SK-N-SH (cell line): ENCODE data around the gene TUBA1A. TPM values are rescaled to one million over a fixed set of nuclear protein-coding genes. Genes with fewer than 3 reads are reported as not detected.

Source experiments
- CTCF ChIA-PET: fragments of 300-600, 350-600 bp; formaldehyde crosslinking; extraction: SDS; loops from one replicate; lab custom pipeline; 2021; lab: Yijun Ruan, JAX
- POLR2A ChIA-PET: fragments of 350-600 bp; sonication (Branson Sonifier 250); formaldehyde crosslinking; extraction: SDS; loops from one replicate; lab custom pipeline; 2020; ENCODE audit warnings: antibody characterized with exemption, inconsistent platforms; lab: Yijun Ruan, JAX
- DNase-seq: peaks from one replicate; pipeline ENCODE4 v3.0.0; 2012
- H2AFZ ChIP-seq: fragments of 200-600 bp; sonication (generic); 2 replicates; pipeline ENCODE4 v1.8.1; 2016; ENCODE audit warnings: antibody characterized with exemption, mild to moderate bottlenecking, low read depth
- H3F3A ChIP-seq: fragments of 200-600 bp; sonication (generic); replicated peaks from 2 replicates; pipeline ENCODE3; 2016; ENCODE audit warnings: antibody characterized with exemption, mild to moderate bottlenecking; ENCODE audit not compliant: insufficient read depth
- H3K27ac ChIP-seq, 2 experiments: fragments of 200-500 bp in 1 of 2; fragments of 200-600 bp in 1 of 2; sonication (Bioruptor generic) in 1 of 2; sonication (generic), shearing (Covaris generic) in 1 of 2; 2 replicates each; pipeline versions ENCODE4 v1.5.1 to v1.6.1; 2014 to 2016; ENCODE audit warnings: low read depth in 2 of 2, inconsistent platforms in 1 of 2, low read length in 1 of 2, mild to moderate bottlenecking in 1 of 2, mixed read lengths in 1 of 2
- H3K27me3 ChIP-seq: fragments of 200-600 bp; sonication (generic), shearing (Covaris generic); 2 replicates; pipeline ENCODE4 v1.6.1; 2016; ENCODE audit warnings: mixed run types; ENCODE audit not compliant: insufficient read depth
- H3K36me3 ChIP-seq, 2 experiments: fragments of 200-500 bp in 1 of 2; fragments of 200-600 bp in 1 of 2; sonication (Bioruptor generic) in 1 of 2; sonication (generic) in 1 of 2; replicated peaks in 1 of 2; 2 replicates each; pipeline versions ENCODE3 to v1.5.1; 2014 to 2016; ENCODE audit warnings: low read length in 1 of 2, mild to moderate bottlenecking in 1 of 2; ENCODE audit not compliant: insufficient read depth in 2 of 2, control insufficient read depth in 1 of 2
- H3K4me1 ChIP-seq, 2 experiments: fragments of 200-500 bp in 1 of 2; fragments of 200-600 bp in 1 of 2; sonication (Bioruptor generic) in 1 of 2; sonication (generic), shearing (Covaris generic) in 1 of 2; 2 replicates each; pipeline versions ENCODE4 v1.5.1 to v1.6.1; 2014 to 2016; ENCODE audit warnings: low read depth in 1 of 2, low read length in 1 of 2, mixed run types in 1 of 2; ENCODE audit not compliant: insufficient read depth in 2 of 2, control insufficient read depth in 1 of 2
- H3K4me2 ChIP-seq: fragments of 200-600 bp; sonication (generic), shearing (Covaris generic); 2 replicates; pipeline ENCODE4 v1.6.1; 2017; ENCODE audit warnings: mixed run types
- H3K4me3 ChIP-seq, 2 experiments: fragments of 200-500 bp in 1 of 2; fragments of 200-600 bp in 1 of 2; sonication (Bioruptor generic) in 1 of 2; sonication (generic), shearing (Covaris generic) in 1 of 2; 2 replicates each; pipeline versions ENCODE4 v1.5.1 to v1.8.1; 2014 to 2016; ENCODE audit warnings: low read depth in 2 of 2, inconsistent platforms in 1 of 2, low read length in 1 of 2, mild to moderate bottlenecking in 1 of 2, mixed read lengths in 1 of 2, moderate library complexity in 1 of 2
- H3K79me2 ChIP-seq: fragments of 200-600 bp; sonication (generic); 2 replicates; pipeline ENCODE4 v1.8.1; 2017; ENCODE audit warnings: mild to moderate bottlenecking; ENCODE audit not compliant: insufficient read depth
- H3K9ac ChIP-seq: fragments of 200-600 bp; sonication (generic); 2 replicates; pipeline ENCODE4 v1.6.1; 2017; ENCODE audit warnings: mixed run types
- H3K9me2 ChIP-seq: fragments of 200-600 bp; sonication (generic); 2 replicates; pipeline ENCODE4 v1.6.1; 2017; ENCODE audit warnings: mixed run types
- H3K9me3 ChIP-seq: fragments of 200-600 bp; sonication (generic); 2 replicates; pipeline ENCODE4 v1.6.1; 2017; ENCODE audit warnings: mixed run types, mild to moderate bottlenecking, moderate library complexity
- H4K20me1 ChIP-seq: fragments of 200-600 bp; sonication (generic); 2 replicates; pipeline ENCODE4 v1.6.1; 2017; ENCODE audit warnings: mild to moderate bottlenecking, mixed run types; ENCODE audit not compliant: insufficient read depth
- ELF1 ChIP-seq: IDR thresholded peaks from 2 replicates; pipeline ENCODE4 v1.4.0; 2012
- MXI1 ChIP-seq: IDR thresholded peaks from 2 replicates; pipeline ENCODE4 v1.6.1; 2012; ENCODE audit warnings: mild to moderate bottlenecking, low read depth, low read length, improper control_type of control experiment
- NFIC ChIP-seq: IDR thresholded peaks from 2 replicates; pipeline ENCODE4 v1.4.0; 2012; ENCODE audit warnings: borderline replicate concordance
- NRF1 ChIP-seq: IDR thresholded peaks from 2 replicates; pipeline ENCODE4 v1.6.1; 2012; ENCODE audit warnings: low read depth, mild to moderate bottlenecking, low read length
- PBX3 ChIP-seq: IDR thresholded peaks from 2 replicates; pipeline ENCODE4; 2012
- RAD21 ChIP-seq: IDR thresholded peaks from 2 replicates; pipeline ENCODE4 v1.6.1; 2012; ENCODE audit warnings: mild to moderate bottlenecking, low read length
- RCOR1 ChIP-seq: fragments of 150-350 bp; IDR thresholded peaks from 2 replicates; pipeline ENCODE4 v1.6.1; 2017; ENCODE audit warnings: antibody characterized with exemption, low read length
- REST ChIP-seq: IDR thresholded peaks from 2 replicates; pipeline ENCODE4 v1.6.1; 2012; ENCODE audit warnings: mild to moderate bottlenecking, low read depth, low read length, moderate library complexity
- RXRA ChIP-seq: IDR thresholded peaks from 2 replicates; pipeline ENCODE4 v1.4.0; 2012; ENCODE audit warnings: low read depth, mild to moderate bottlenecking, borderline replicate concordance
- TEAD4 ChIP-seq: IDR thresholded peaks from 2 replicates; pipeline ENCODE4 v1.4.0; 2012; ENCODE audit warnings: mild to moderate bottlenecking, borderline replicate concordance; ENCODE audit not compliant: insufficient read depth
- ZBTB33 ChIP-seq: IDR thresholded peaks from 2 replicates; pipeline ENCODE4 v1.4.0; 2012; ENCODE audit warnings: low read depth, borderline replicate concordance
- WGBS: methylation state at CpG from one replicate; pipeline ENCODE4 v1.1.6; 2017; ENCODE audit warnings: low lambda C conversion rate; 5-methylcytosine and 5-hydroxymethylcytosine counted together
- polyA plus RNA-seq, 3 experiments: library from polyadenylated mRNA; depleted of rRNA; stranded (reverse); fragments of >200 nt; gene quantifications; 2 replicates each; pipeline ENCODE4 v1.2.3, GENCODE V29; 2012

Gene TUBA1A
- polyA plus RNA-seq, 1 of the 3 experiments (the other 2 are of a cell fraction), result 1,427 TPM

GRCh38 chr12:49231878-49232655, 43.2 kb upstream of the TUBA1A start:
- no peak for TF ChIP-seq NFIC
- no peak for TF ChIP-seq ZBTB33
- TF ChIP-seq NRF1, result no peak
- no peak for TF ChIP-seq ELF1
- TF ChIP-seq RXRA, result no peak
- TF ChIP-seq RAD21, result no peak
- TF ChIP-seq PBX3, result no peak
- TF ChIP-seq MXI1, result peak; percentile 51; the same call in 1 of the 2 replicates
- H3K4me3 ChIP-seq, result peak overlapping the region in 1 of 2 experiments; percentile 41; a peak in 1 of 4 replicates
- peaks cover 23 to 29% of the 10 kb centered on the region in 2 experiments for H3K4me1 ChIP-seq
- peak overlapping the region; percentile 77 for H3K9ac ChIP-seq
- ChIA-PET POLR2A (interaction anchor here (0.7 to 4.7 kb wide), 6 partner anchors 8 to 168 kb away, joined by 3 to 94 read pairs (median 6); partner anchors contain the start of genes SPATS2, TUBA1A and TUBA1B), CTCF (interaction anchor here (0.9 to 7.0 kb wide), 16 partner anchors 9 to 162 kb away, joined by 3 to 79 read pairs (median 6); partner anchors contain the start of genes DHH, RHEBL1, TUBA1A and TUBA1B)
- WGBS, result 85% methylated on average over 9 of the region's 9 CpGs
- H4K20me1 ChIP-seq, result no peaks in the 10 kb centered on the region
- H2AFZ ChIP-seq, result peak overlapping the region; percentile 95
- H3K79me2 ChIP-seq, result peaks cover 10% of the 10 kb centered on the region; the same call in 1 of the 2 replicates
- no peaks in the 10 kb centered on the region for H3K36me3 ChIP-seq
- peak overlapping the region; percentile 79 to 90 for H3K27ac ChIP-seq
- H3K4me2 ChIP-seq, result peak overlapping the region; percentile 73
- H3K9me3 ChIP-seq, result no peaks in the 10 kb centered on the region
- H3K9me2 ChIP-seq, result no peaks in the 10 kb centered on the region
- DNase-seq, result no peak
- peaks cover 16% of the 10 kb centered on the region for H3F3A ChIP-seq
- no peaks in the 10 kb centered on the region for H3K27me3 ChIP-seq

DNA sequence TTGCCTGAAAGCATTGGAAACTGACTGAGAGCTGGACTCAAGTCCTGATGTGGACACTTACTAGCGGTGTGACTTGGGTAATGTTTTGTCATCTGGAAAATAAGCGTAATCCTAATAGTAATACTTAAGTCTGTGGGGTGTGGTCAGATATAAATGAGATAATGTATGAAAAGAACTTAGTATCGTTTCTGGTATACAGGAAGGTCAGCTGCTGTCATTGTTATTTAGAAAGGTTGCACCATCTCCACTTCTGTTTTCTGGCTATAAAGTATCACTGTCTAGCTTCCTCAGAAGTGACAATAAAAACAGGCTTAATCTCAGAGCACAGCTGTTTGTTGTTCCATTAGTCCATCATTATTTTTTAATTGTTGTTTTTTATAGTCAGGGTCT, 41.9 kb upstream of the TUBA1A start:
- Histone ChIP-seq H3K9me3 (no peaks in the 10 kb centered on the region), H4K20me1 (no peaks in the 10 kb centered on the region), H2AFZ (no peak overlapping the region), H3K4me3 (no peak overlapping the region), H3K9me2 (no peaks in the 10 kb centered on the region)
- POLR2A ChIA-PET, result interaction anchor here (1.9 kb wide), 1 partner anchor 100 kb away, joined by 5 read pairs; the partner anchor contains the start of gene TUBA1B
- TF ChIP-seq RCOR1 (no peak), REST (no peak), TEAD4 (no peak), RAD21 (no peak)
- TF ChIP-seq, all 33 proteins: peak for 0
- no peak for DNase-seq
- no peak overlapping the region for H3K27ac ChIP-seq
- no peak overlapping the region for H3K9ac ChIP-seq
- no peaks in the 10 kb centered on the region for H3K36me3 ChIP-seq
- no peaks in the 10 kb centered on the region for H3K27me3 ChIP-seq
- WGBS, result 86% methylated on average over 3 of the region's 3 CpGs
- H3K4me2 ChIP-seq, result no peak overlapping the region
- H3F3A ChIP-seq, result peaks cover 11% of the 10 kb centered on the region
- H3K79me2 ChIP-seq, result peaks cover 10% of the 10 kb centered on the region; the same call in 1 of the 2 replicates
- H3K4me1 ChIP-seq, result peaks cover 23 to 29% of the 10 kb centered on the region in 2 experiments
- CTCF ChIA-PET, result interaction anchor here (0.7 to 7.0 kb wide), 10 partner anchors 14 to 166 kb away, joined by 3 to 79 read pairs (median 4); partner anchors contain the start of genes LMBR1L, TUBA1A and TUBA1B
